HUES64 (cell line): ENCODE results near the gene CTAGE4.
"Not testable (repeated sequence)": the region's sequence is repeated elsewhere in the genome, so short reads cannot be mapped to it uniquely, and the experiment has no call there.

Source experiments
- H3K27ac ChIP-seq: 2 replicates; pipeline ENCODE4 v1.7.0; 2013; ENCODE audit warnings: low read depth, low read length, inconsistent platforms
- H3K27me3 ChIP-seq: 2 replicates; pipeline ENCODE4 v1.6.1; 2013; ENCODE audit warnings: mild to moderate bottlenecking, low read length; ENCODE audit not compliant: insufficient read depth
- H3K36me3 ChIP-seq: 2 replicates; pipeline ENCODE4 v1.6.1; 2013; ENCODE audit warnings: mild to moderate bottlenecking, low read length; ENCODE audit not compliant: insufficient read depth
- H3K4me1 ChIP-seq: 2 replicates; pipeline ENCODE4 v1.6.1; 2013; ENCODE audit warnings: mild to moderate bottlenecking, low read length, moderate library complexity; ENCODE audit not compliant: insufficient read depth
- H3K4me3 ChIP-seq: 2 replicates; pipeline ENCODE4 v1.5.1; 2013; ENCODE audit warnings: mild to moderate bottlenecking, low read length, moderate library complexity
- H3K9ac ChIP-seq: 2 replicates; pipeline ENCODE4 v1.6.1; 2013; ENCODE audit warnings: mild to moderate bottlenecking, low read depth, low read length
- H3K9me3 ChIP-seq: 2 replicates; pipeline ENCODE4 v1.6.1; 2013; ENCODE audit warnings: low read depth, low read length; ENCODE audit not compliant: insufficient read depth
- WGBS: fragments of 150-250, 120-280 bp; methylation state at CpG from one replicate; pipeline ENCODE4 v1.1.7; 2013; ENCODE audit warnings: missing lambda C conversion rate; 5-methylcytosine and 5-hydroxymethylcytosine counted together

Gene CTAGE4

GRCh38 chr7:144219149-144219548 lies 35.9 kb downstream of the CTAGE4 start:
- not testable (repeated sequence) for H3K9ac ChIP-seq, H3K4me3 ChIP-seq, H3K9me3 ChIP-seq, H3K36me3 ChIP-seq, H3K4me1 ChIP-seq, H3K27me3 ChIP-seq, H3K27ac ChIP-seq
- no CpG with 5 or more reads among the region's 4 CpGs for WGBS

- H3K27ac ChIP-seq, H3K27me3 ChIP-seq, H3K9me3 ChIP-seq, H3K4me1 ChIP-seq, H3K4me3 ChIP-seq, H3K36me3 ChIP-seq, H3K9ac ChIP-seq: not testable (repeated sequence)
These were observed 37.3 kb downstream of the CTAGE4 start for GRCh38 chr7:144220531-144220930.

GRCh38 chr7:144223675-144224074 lies 40.4 kb downstream of the CTAGE4 start:
- not testable (repeated sequence) for H3K27ac ChIP-seq, H3K27me3 ChIP-seq, H3K9me3 ChIP-seq, H3K4me3 ChIP-seq, H3K36me3 ChIP-seq, H3K4me1 ChIP-seq, H3K9ac ChIP-seq

- H3K9me3 ChIP-seq, H3K4me1 ChIP-seq, H3K27me3 ChIP-seq, H3K4me3 ChIP-seq, H3K36me3 ChIP-seq, H3K9ac ChIP-seq, H3K27ac ChIP-seq: not testable (repeated sequence)
- WGBS, result 100% methylated on average over 2 of the region's 4 CpGs
These were observed 43.6 kb downstream of the CTAGE4 start for GRCh38 chr7:144226866-144227265.

GRCh38 chr7:144228810-144229209 lies 45.5 kb downstream of the CTAGE4 start:
- not testable (repeated sequence) for H3K36me3 ChIP-seq, H3K27ac ChIP-seq, H3K4me3 ChIP-seq, H3K27me3 ChIP-seq, H3K4me1 ChIP-seq, H3K9me3 ChIP-seq, H3K9ac ChIP-seq
- WGBS, result 85% methylated on average over 1 of the region's 3 CpGs

GRCh38 chr7:144231027-144231426 lies 47.8 kb downstream of the CTAGE4 start:
- no CpG with 5 or more reads among the region's 2 CpGs for WGBS
- H3K9ac ChIP-seq, H3K27ac ChIP-seq, H3K4me3 ChIP-seq, H3K9me3 ChIP-seq, H3K27me3 ChIP-seq, H3K4me1 ChIP-seq, H3K36me3 ChIP-seq: not testable (repeated sequence)

GRCh38 chr7:144233039-144233438 lies 49.8 kb downstream of the CTAGE4 start:
- not testable (repeated sequence) for H3K4me1 ChIP-seq, H3K9ac ChIP-seq, H3K27me3 ChIP-seq, H3K9me3 ChIP-seq, H3K4me3 ChIP-seq, H3K27ac ChIP-seq, H3K36me3 ChIP-seq
- WGBS, result 100% methylated on average over 1 of the region's 1 CpG
